Activated naive CD8-positive, alpha-beta T cell (primary cell): ENCODE data around the gene EHBP1L1.
A peak's percentile ranks its signal among the peaks of the same experiment; 100 is the strongest.

ENCODE experiments used
- H3K27ac Mint-ChIP-seq: one replicate; pipeline ENCODE4 v1.8.0; 2021; ENCODE audit warnings: mixed read lengths
- H3K27me3 Mint-ChIP-seq: one replicate; pipeline ENCODE4 v1.8.0; 2021; ENCODE audit warnings: mixed read lengths
- H3K36me3 Mint-ChIP-seq: one replicate; pipeline ENCODE4 v1.8.0; 2021; ENCODE audit warnings: mixed read lengths
- H3K4me1 Mint-ChIP-seq: one replicate; pipeline ENCODE4 v1.8.0; 2021; ENCODE audit warnings: low read depth, mixed read lengths
- H3K4me3 Mint-ChIP-seq: one replicate; pipeline ENCODE4 v1.8.0; 2021; ENCODE audit warnings: mild to moderate bottlenecking, mixed read lengths
- H3K9me3 Mint-ChIP-seq: one replicate; pipeline ENCODE4 v1.8.0; 2021; ENCODE audit warnings: low read depth, mixed read lengths

EHBP1L1 gene

GRCh38 chr11:65588199-65589054, 12.6 kb downstream of the EHBP1L1 start:
- Mint-ChIP-seq H3K4me1 (peaks cover 27% of the 10 kb centered on the region), H3K36me3 (no peaks in the 10 kb centered on the region), H3K27me3 (no peaks in the 10 kb centered on the region), H3K27ac (peak overlapping the region; percentile 83), H3K4me3 (peak overlapping the region; percentile 66), H3K9me3 (no peaks in the 10 kb centered on the region)

- Mint-ChIP-seq H3K27ac (peak overlapping the region; percentile 83), H3K4me1 (peaks cover 27% of the 10 kb centered on the region), H3K36me3 (no peaks in the 10 kb centered on the region), H3K4me3 (no peak overlapping the region), H3K27me3 (no peaks in the 10 kb centered on the region), H3K9me3 (no peaks in the 10 kb centered on the region)
Measured at GRCh38 chr11:65589444-65590239, 13.8 kb downstream of the EHBP1L1 start.

GRCh38 chr11:65590240-65590738, 14.4 kb downstream of the EHBP1L1 start:
- H3K27ac Mint-ChIP-seq: peak overlapping the region; percentile 43
- no peaks in the 10 kb centered on the region for H3K9me3 Mint-ChIP-seq
- H3K4me3 Mint-ChIP-seq: no peak overlapping the region
- no peaks in the 10 kb centered on the region for H3K27me3 Mint-ChIP-seq
- peaks cover 31% of the 10 kb centered on the region for H3K4me1 Mint-ChIP-seq
- no peaks in the 10 kb centered on the region for H3K36me3 Mint-ChIP-seq

GRCh38 chr11:65591939-65592857, 16.3 kb downstream of the EHBP1L1 start:
- no peaks in the 10 kb centered on the region for H3K36me3 Mint-ChIP-seq
- no peaks in the 10 kb centered on the region for H3K9me3 Mint-ChIP-seq
- peaks cover 30% of the 10 kb centered on the region for H3K4me1 Mint-ChIP-seq
- H3K4me3 Mint-ChIP-seq: no peak overlapping the region
- H3K27ac Mint-ChIP-seq: no peak overlapping the region
- no peaks in the 10 kb centered on the region for H3K27me3 Mint-ChIP-seq

- H3K4me3 Mint-ChIP-seq: no peak overlapping the region
- H3K4me1 Mint-ChIP-seq: peaks cover 23% of the 10 kb centered on the region
- no peaks in the 10 kb centered on the region for H3K36me3 Mint-ChIP-seq
- no peaks in the 10 kb centered on the region for H3K27me3 Mint-ChIP-seq
- H3K27ac Mint-ChIP-seq: no peak overlapping the region
- H3K9me3 Mint-ChIP-seq: no peaks in the 10 kb centered on the region
Measured at GRCh38 chr11:65592858-65593517, 17.1 kb downstream of the EHBP1L1 start.

GRCh38 chr11:65593518-65594414, 17.9 kb downstream of the EHBP1L1 start:
- H3K9me3 Mint-ChIP-seq: no peaks in the 10 kb centered on the region
- H3K27ac Mint-ChIP-seq: no peak overlapping the region
- H3K4me1 Mint-ChIP-seq: peaks cover 15% of the 10 kb centered on the region
- no peaks in the 10 kb centered on the region for H3K36me3 Mint-ChIP-seq
- no peak overlapping the region for H3K4me3 Mint-ChIP-seq
- H3K27me3 Mint-ChIP-seq: no peaks in the 10 kb centered on the region

- no peak overlapping the region for H3K4me3 Mint-ChIP-seq
- H3K4me1 Mint-ChIP-seq: peaks cover 8% of the 10 kb centered on the region
- no peak overlapping the region for H3K27ac Mint-ChIP-seq
- no peaks in the 10 kb centered on the region for H3K27me3 Mint-ChIP-seq
- H3K9me3 Mint-ChIP-seq: no peaks in the 10 kb centered on the region
- no peaks in the 10 kb centered on the region for H3K36me3 Mint-ChIP-seq
Measured at GRCh38 chr11:65595131-65595530, 19.3 kb downstream of the EHBP1L1 start.

- H3K36me3 Mint-ChIP-seq: no peaks in the 10 kb centered on the region
- H3K4me1 Mint-ChIP-seq: peaks cover 8% of the 10 kb centered on the region
- H3K4me3 Mint-ChIP-seq: no peak within 1 kb of the TSS
- no peaks in the 10 kb centered on the region for H3K9me3 Mint-ChIP-seq
- H3K27ac Mint-ChIP-seq: no peak within 1 kb of the TSS
- no peaks in the 10 kb centered on the region for H3K27me3 Mint-ChIP-seq
Measured at GRCh38 chr11:65595543-65596281, 19.9 kb downstream of the EHBP1L1 start, which contains the start of gene KCNK7. KCNK7 (minus strand) TSS chr11:65595800; CDS start chr11:65595772, 28 bp downstream.

- H3K36me3 Mint-ChIP-seq: no peaks in the 10 kb centered on the region
- H3K27ac Mint-ChIP-seq: no peak overlapping the region
- H3K4me1 Mint-ChIP-seq: peaks cover 8% of the 10 kb centered on the region
- H3K4me3 Mint-ChIP-seq: no peak overlapping the region
- H3K27me3 Mint-ChIP-seq: no peaks in the 10 kb centered on the region
- H3K9me3 Mint-ChIP-seq: no peaks in the 10 kb centered on the region
Measured at GRCh38 chr11:65596520-65596919, 20.7 kb downstream of the EHBP1L1 start.

GRCh38 chr11:65598258-65598699, 22.4 kb downstream of the EHBP1L1 start:
- no peaks in the 10 kb centered on the region for H3K27me3 Mint-ChIP-seq
- H3K4me3 Mint-ChIP-seq: no peak overlapping the region
- H3K4me1 Mint-ChIP-seq: peaks cover 8% of the 10 kb centered on the region
- H3K36me3 Mint-ChIP-seq: no peaks in the 10 kb centered on the region
- H3K9me3 Mint-ChIP-seq: no peaks in the 10 kb centered on the region
- H3K27ac Mint-ChIP-seq: no peak overlapping the region

GRCh38 chr11:65599216-65599954, 23.5 kb downstream of the EHBP1L1 start:
- no peaks in the 10 kb centered on the region for H3K9me3 Mint-ChIP-seq
- peaks cover 8% of the 10 kb centered on the region for H3K4me1 Mint-ChIP-seq
- peaks cover 4% of the 10 kb centered on the region for H3K36me3 Mint-ChIP-seq
- no peak overlapping the region for H3K4me3 Mint-ChIP-seq
- no peaks in the 10 kb centered on the region for H3K27me3 Mint-ChIP-seq
- H3K27ac Mint-ChIP-seq: no peak overlapping the region

GRCh38 chr11:65599955-65600246, 24.0 kb downstream of the EHBP1L1 start:
- no peak overlapping the region for H3K27ac Mint-ChIP-seq
- peaks cover 6% of the 10 kb centered on the region for H3K4me1 Mint-ChIP-seq
- peaks cover 4% of the 10 kb centered on the region for H3K36me3 Mint-ChIP-seq

More at GRCh38 chr11:65599955-65600246, 24.0 kb downstream of the EHBP1L1 start:
- Mint-ChIP-seq H3K27me3 (no peaks in the 10 kb centered on the region), H3K4me3 (no peak overlapping the region), H3K9me3 (no peaks in the 10 kb centered on the region)
